PC-9 (cell line): Measurements from ENCODE around the gene KIZ. TPM values are rescaled to one million over a fixed set of nuclear protein-coding genes. Genes with fewer than 3 reads are reported as not detected.

Experiments
- BruUV-seq: library from RNA; stranded (reverse); fragments of 400-500 nt; replicated peaks from 2 replicates; lab custom pipeline; 2021; lab: Mats Ljungman, UMichigan
- CTCF ChIA-PET: fragments of 300-600 bp; sonication (Branson Sonifier 250); formaldehyde crosslinking; loops from one replicate; lab custom pipeline; 2022; ENCODE audit warnings: antibody characterized with exemption; lab: Charles Lee
- POLR2A ChIA-PET: fragments of 300-600 bp; sonication (Branson Sonifier 250); formaldehyde crosslinking; loops from one replicate; lab custom pipeline; 2022; ENCODE audit warnings: antibody characterized with exemption; ENCODE audit not compliant: unreplicated experiment; lab: Charles Lee
- DNase-seq, 2 experiments: peaks; one replicate each; pipeline versions ENCODE4 v3.0.0 to v3.0.0-alpha.2; 2015 to 2022; ENCODE audit warnings: mixed read lengths in 1 of 2
- H2AFZ ChIP-seq: fragments of 200-600 bp; sonication (generic); 2 replicates; pipeline ENCODE4 v1.8.1; 2017; ENCODE audit warnings: antibody characterized with exemption
- H3F3A ChIP-seq: fragments of 200-600 bp; sonication (generic); 2 replicates; pipeline ENCODE4 v1.8.1; 2017; ENCODE audit warnings: antibody characterized with exemption, mild to moderate bottlenecking, low read depth; ENCODE audit not compliant: insufficient read depth
- H3K27ac ChIP-seq: fragments of 200-600 bp; sonication (generic); 2 replicates; pipeline ENCODE4 v1.6.1; 2016; ENCODE audit warnings: mixed run types
- H3K27me3 ChIP-seq: fragments of 200-600 bp; sonication (generic); 2 replicates; pipeline ENCODE4 v1.6.1; 2016; ENCODE audit warnings: low read depth, mixed run types; ENCODE audit not compliant: insufficient read depth
- H3K36me3 ChIP-seq: fragments of 200-600 bp; sonication (generic); 2 replicates; pipeline ENCODE4 v1.6.1; 2016; ENCODE audit warnings: low read depth, mixed run types
- H3K4me1 ChIP-seq: fragments of 200-600 bp; sonication (generic); replicated peaks from 2 replicates; pipeline ENCODE4 v1.6.1; 2016; ENCODE audit warnings: mixed run types; ENCODE audit not compliant: insufficient read depth
- H3K4me2 ChIP-seq: fragments of 200-600 bp; sonication (generic); 2 replicates; pipeline ENCODE4 v1.6.1; 2017; ENCODE audit warnings: mixed run types
- H3K4me3 ChIP-seq: fragments of 200-600 bp; sonication (generic); 2 replicates; pipeline ENCODE4 v1.6.1; 2016; ENCODE audit warnings: mixed run types
- H3K79me2 ChIP-seq: fragments of 200-600 bp; sonication (generic); 2 replicates; pipeline ENCODE4 v1.6.1; 2017; ENCODE audit warnings: low read depth, mixed run types
- H3K9me2 ChIP-seq: fragments of 200-600 bp; sonication (generic); 2 replicates; pipeline ENCODE4 v1.8.1; 2017; ENCODE audit warnings: mild to moderate bottlenecking; ENCODE audit not compliant: insufficient read depth
- H3K9me3 ChIP-seq: fragments of 200-600 bp; sonication (generic); 2 replicates; pipeline ENCODE4 v1.8.1; 2016; ENCODE audit warnings: low read depth; ENCODE audit not compliant: insufficient read depth
- H4K20me1 ChIP-seq: fragments of 200-600 bp; sonication (generic); 2 replicates; pipeline ENCODE4 v1.8.1; 2017; ENCODE audit not compliant: insufficient read depth
- EZH2 ChIP-seq: fragments of 200-600 bp; sonication (generic); IDR thresholded peaks from 2 replicates; pipeline ENCODE4 v1.8.0; 2017; ENCODE audit warnings: antibody characterized with exemption, low read depth
- intact Hi-C: fragments of 100-400 bp; cut with micrococcal nuclease; formaldehyde crosslinking; loops from one replicate; pipeline ENCODE4 v1.10.0; 2022; ENCODE audit not compliant: unreplicated experiment
- total RNA-seq: library from RNA; stranded (reverse); gene quantifications from 2 replicates; pipeline ENCODE4 v1.2.3, GENCODE V29; 2021
- TF ChIP-seq, protein P1 (sequence below): fragments of 200-600 bp; sonication (generic); conservative IDR thresholded peaks from 2 replicates; pipeline ENCODE4 v1.6.1; 2017; ENCODE audit warnings: mixed run types, antibody characterized with exemption, mild to moderate bottlenecking, moderate library complexity

KIZ gene
- total RNA-seq, 1 experiment from 2014 or later, result 21.5 TPM

DNA sequence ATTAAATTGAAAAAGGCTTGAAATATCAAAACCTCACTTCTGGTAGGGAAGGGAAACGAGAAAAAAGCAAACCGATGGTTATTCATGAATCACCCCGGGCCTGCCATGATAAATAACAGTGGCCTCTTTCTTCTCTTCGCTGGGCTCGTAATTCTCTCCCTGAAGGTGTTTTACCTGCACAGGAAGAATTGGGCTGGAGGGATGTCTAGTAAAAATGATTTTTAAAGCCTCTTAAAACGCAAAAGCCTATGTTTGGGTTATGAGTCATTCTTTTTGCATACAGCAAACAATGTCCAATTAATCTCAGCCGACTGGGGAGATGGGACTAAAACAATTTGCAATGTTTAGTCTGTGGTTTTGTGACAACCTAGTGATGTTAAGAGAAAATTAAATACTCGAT is 36.5 kb upstream of the KIZ start:
- intact Hi-C loops, result no loop called here
- Histone ChIP-seq H3K4me1 (no peaks in the 10 kb centered on the region), H3K9me2 (no peaks in the 10 kb centered on the region), H3K4me2 (peak overlapping the region; percentile 30; the same call in 1 of the 2 replicates), H3K9me3 (no peaks in the 10 kb centered on the region; the same call in 1 of the 2 replicates), H3K36me3 (no peaks in the 10 kb centered on the region), H3K4me3 (no peak overlapping the region), H2AFZ (no peak overlapping the region), H3K27ac (no peak overlapping the region), H3F3A (no peaks in the 10 kb centered on the region), H3K79me2 (no peaks in the 10 kb centered on the region), H4K20me1 (no peaks in the 10 kb centered on the region), H3K27me3 (peaks cover 73% of the 10 kb centered on the region)
- DNase-seq, result peak in 1 of 2 experiments; percentile 50
- ChIA-PET CTCF (no interaction called here), POLR2A (no interaction called here)
- no TSS peak for BruUV-seq
- TF ChIP-seq EZH2, result no peak
- TF ChIP-seq, protein P1, sequence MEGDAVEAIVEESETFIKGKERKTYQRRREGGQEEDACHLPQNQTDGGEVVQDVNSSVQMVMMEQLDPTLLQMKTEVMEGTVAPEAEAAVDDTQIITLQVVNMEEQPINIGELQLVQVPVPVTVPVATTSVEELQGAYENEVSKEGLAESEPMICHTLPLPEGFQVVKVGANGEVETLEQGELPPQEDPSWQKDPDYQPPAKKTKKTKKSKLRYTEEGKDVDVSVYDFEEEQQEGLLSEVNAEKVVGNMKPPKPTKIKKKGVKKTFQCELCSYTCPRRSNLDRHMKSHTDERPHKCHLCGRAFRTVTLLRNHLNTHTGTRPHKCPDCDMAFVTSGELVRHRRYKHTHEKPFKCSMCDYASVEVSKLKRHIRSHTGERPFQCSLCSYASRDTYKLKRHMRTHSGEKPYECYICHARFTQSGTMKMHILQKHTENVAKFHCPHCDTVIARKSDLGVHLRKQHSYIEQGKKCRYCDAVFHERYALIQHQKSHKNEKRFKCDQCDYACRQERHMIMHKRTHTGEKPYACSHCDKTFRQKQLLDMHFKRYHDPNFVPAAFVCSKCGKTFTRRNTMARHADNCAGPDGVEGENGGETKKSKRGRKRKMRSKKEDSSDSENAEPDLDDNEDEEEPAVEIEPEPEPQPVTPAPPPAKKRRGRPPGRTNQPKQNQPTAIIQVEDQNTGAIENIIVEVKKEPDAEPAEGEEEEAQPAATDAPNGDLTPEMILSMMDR, result no peak

DNA sequence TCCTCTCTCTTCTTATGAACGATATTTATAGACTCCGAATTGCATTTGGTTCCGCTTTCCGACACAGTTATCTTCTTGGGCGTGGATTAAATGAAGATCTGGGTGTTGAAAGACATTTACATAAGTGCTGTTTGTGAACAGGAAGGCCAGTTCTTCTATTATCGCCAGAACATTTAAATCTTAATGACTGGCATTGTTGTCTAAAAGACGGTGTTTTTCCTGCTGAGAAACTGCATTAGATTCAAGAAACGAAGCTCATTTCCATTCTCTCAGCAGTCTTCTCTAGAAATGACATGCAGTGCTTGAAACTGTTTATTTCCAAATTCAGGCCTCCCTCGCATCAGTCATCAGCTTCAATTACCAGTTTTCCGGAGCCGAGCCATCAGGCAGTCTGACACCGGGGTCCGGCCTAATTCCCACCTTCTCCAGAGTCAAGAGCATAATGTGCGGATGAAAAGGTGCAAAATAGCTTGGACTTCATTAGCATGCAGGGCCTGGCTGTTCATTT is 35.7 kb upstream of the KIZ start:
- Histone ChIP-seq H3K9me3 (no peaks in the 10 kb centered on the region; the same call in 1 of the 2 replicates), H3K4me3 (no peak overlapping the region), H4K20me1 (no peaks in the 10 kb centered on the region), H2AFZ (no peak overlapping the region), H3K27ac (no peak overlapping the region), H3K4me1 (no peaks in the 10 kb centered on the region), H3K27me3 (peaks cover 68% of the 10 kb centered on the region), H3F3A (no peaks in the 10 kb centered on the region), H3K79me2 (no peaks in the 10 kb centered on the region), H3K9me2 (no peaks in the 10 kb centered on the region), H3K36me3 (no peaks in the 10 kb centered on the region), H3K4me2 (no peak overlapping the region)
- DNase-seq, result no peak
- no peak for TF ChIP-seq EZH2
- TF ChIP-seq, protein P1, result no peak
- ChIA-PET CTCF (no interaction called here), POLR2A (no interaction called here)
- intact Hi-C loops, result no loop called here
- BruUV-seq, result no TSS peak

- BruUV-seq, result no TSS peak
- Histone ChIP-seq H2AFZ (no peak overlapping the region), H3K9me3 (no peaks in the 10 kb centered on the region; the same call in 1 of the 2 replicates), H4K20me1 (no peaks in the 10 kb centered on the region), H3K36me3 (no peaks in the 10 kb centered on the region), H3K9me2 (no peaks in the 10 kb centered on the region), H3K4me3 (no peak overlapping the region), H3K27me3 (peaks cover 69% of the 10 kb centered on the region), H3K4me1 (no peaks in the 10 kb centered on the region), H3F3A (no peaks in the 10 kb centered on the region), H3K79me2 (no peaks in the 10 kb centered on the region), H3K27ac (no peak overlapping the region), H3K4me2 (no peak overlapping the region)
- intact Hi-C loops, result no loop called here
- ChIA-PET CTCF (no interaction called here), POLR2A (no interaction called here)
- TF ChIP-seq, protein P1, result no peak
- TF ChIP-seq EZH2, result no peak
- no peak for DNase-seq
Observed at GRCh38 chr20:21090721-21091120, 35.2 kb upstream of the KIZ start.
